ENCODE measurements around the gene OR52I1. TPM values are rescaled to one million over a fixed set of nuclear protein-coding genes. Genes with fewer than 3 reads are reported as not detected.

OR52I1 gene
- polyA plus RNA-seq, 1 donor from 2014 or later = not detected

- no peak overlapping the region for H3K4me2 ChIP-seq (ENCODE audit: low read length)
- no peak overlapping the region for H3K27ac ChIP-seq (ENCODE audit: low read length)
- no peaks in the 10 kb centered on the region for H3K79me2 ChIP-seq (replicated peaks; ENCODE audit: insufficient read depth, low read length)
- H3K36me3 ChIP-seq (ENCODE audit: insufficient read depth, low read length) = no peaks in the 10 kb centered on the region
- TF ChIP-seq CTCF (IDR thresholded peaks at IDR 0.05; ENCODE audit: poor library complexity, severe bottlenecking) = no peak
- TF ChIP-seq SMC3 (conservative IDR thresholded peaks at IDR 0.05; ENCODE audit: poor library complexity) = no peak
- no peak for TF ChIP-seq EP300 (conservative IDR thresholded peaks at IDR 0.05; ENCODE audit: poor library complexity, severe bottlenecking)
- no peak for TF ChIP-seq RAD21 (conservative IDR thresholded peaks at IDR 0.05)
- TF ChIP-seq POLR2AphosphoS5 (IDR thresholded peaks at IDR 0.05) = no peak
- TF ChIP-seq, protein P1, sequence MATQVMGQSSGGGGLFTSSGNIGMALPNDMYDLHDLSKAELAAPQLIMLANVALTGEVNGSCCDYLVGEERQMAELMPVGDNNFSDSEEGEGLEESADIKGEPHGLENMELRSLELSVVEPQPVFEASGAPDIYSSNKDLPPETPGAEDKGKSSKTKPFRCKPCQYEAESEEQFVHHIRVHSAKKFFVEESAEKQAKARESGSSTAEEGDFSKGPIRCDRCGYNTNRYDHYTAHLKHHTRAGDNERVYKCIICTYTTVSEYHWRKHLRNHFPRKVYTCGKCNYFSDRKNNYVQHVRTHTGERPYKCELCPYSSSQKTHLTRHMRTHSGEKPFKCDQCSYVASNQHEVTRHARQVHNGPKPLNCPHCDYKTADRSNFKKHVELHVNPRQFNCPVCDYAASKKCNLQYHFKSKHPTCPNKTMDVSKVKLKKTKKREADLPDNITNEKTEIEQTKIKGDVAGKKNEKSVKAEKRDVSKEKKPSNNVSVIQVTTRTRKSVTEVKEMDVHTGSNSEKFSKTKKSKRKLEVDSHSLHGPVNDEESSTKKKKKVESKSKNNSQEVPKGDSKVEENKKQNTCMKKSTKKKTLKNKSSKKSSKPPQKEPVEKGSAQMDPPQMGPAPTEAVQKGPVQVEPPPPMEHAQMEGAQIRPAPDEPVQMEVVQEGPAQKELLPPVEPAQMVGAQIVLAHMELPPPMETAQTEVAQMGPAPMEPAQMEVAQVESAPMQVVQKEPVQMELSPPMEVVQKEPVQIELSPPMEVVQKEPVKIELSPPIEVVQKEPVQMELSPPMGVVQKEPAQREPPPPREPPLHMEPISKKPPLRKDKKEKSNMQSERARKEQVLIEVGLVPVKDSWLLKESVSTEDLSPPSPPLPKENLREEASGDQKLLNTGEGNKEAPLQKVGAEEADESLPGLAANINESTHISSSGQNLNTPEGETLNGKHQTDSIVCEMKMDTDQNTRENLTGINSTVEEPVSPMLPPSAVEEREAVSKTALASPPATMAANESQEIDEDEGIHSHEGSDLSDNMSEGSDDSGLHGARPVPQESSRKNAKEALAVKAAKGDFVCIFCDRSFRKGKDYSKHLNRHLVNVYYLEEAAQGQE (IDR thresholded peaks at IDR 0.05; ENCODE audit: borderline replicate concordance) = no peak
- no peak for TF ChIP-seq TAF1 (IDR thresholded peaks at IDR 0.05; ENCODE audit: low read depth)
- H3K4me3 ChIP-seq (ENCODE audit: low read length) = no peak overlapping the region
- H2AFZ ChIP-seq (ENCODE audit: low read depth, low read length) = no peak overlapping the region
- H3K9me2 ChIP-seq (ENCODE audit: insufficient read depth, low read length) = no peaks in the 10 kb centered on the region
- no peaks in the 10 kb centered on the region for H3F3A ChIP-seq (ENCODE audit: insufficient read depth, low read length, poor library complexity, severe bottlenecking)
- no peaks in the 10 kb centered on the region for H3K9me3 ChIP-seq (ENCODE audit: low read length)
- no peaks in the 10 kb centered on the region for H4K20me1 ChIP-seq (ENCODE audit: insufficient read depth)
- no peak overlapping the region for H3K9ac ChIP-seq (ENCODE audit: low read length)
- no peaks in the 10 kb centered on the region for H3K27me3 ChIP-seq (ENCODE audit: insufficient read depth, low read depth, low read length)
Observed at GRCh38 chr11:4589017-4589416, 4.8 kb upstream of the OR52I1 start.

- H3K27me3 ChIP-seq (ENCODE audit: insufficient read depth, low read depth, low read length) = no peaks in the 10 kb centered on the region
- no peaks in the 10 kb centered on the region for H3K9me2 ChIP-seq (ENCODE audit: insufficient read depth, low read length)
- H3K4me3 ChIP-seq (ENCODE audit: low read length) = no peak overlapping the region
- no peak overlapping the region for H3K27ac ChIP-seq (ENCODE audit: low read length)
- H4K20me1 ChIP-seq (ENCODE audit: insufficient read depth) = no peaks in the 10 kb centered on the region
- no peaks in the 10 kb centered on the region for H3K79me2 ChIP-seq (replicated peaks; ENCODE audit: insufficient read depth, low read length)
- no peaks in the 10 kb centered on the region for H3K9me3 ChIP-seq (ENCODE audit: low read length)
- no peak overlapping the region for H2AFZ ChIP-seq (ENCODE audit: low read depth, low read length)
- no peaks in the 10 kb centered on the region for H3F3A ChIP-seq (ENCODE audit: insufficient read depth, low read length, poor library complexity, severe bottlenecking)
- TF ChIP-seq MXI1 (conservative IDR thresholded peaks at IDR 0.05; ENCODE audit: poor library complexity, severe bottlenecking) (no peak), EZH2 (IDR thresholded peaks at IDR 0.05; ENCODE audit: borderline replicate concordance, insufficient read depth, low read length, poor library complexity, severe bottlenecking) (no peak), CTCF (IDR thresholded peaks at IDR 0.05; ENCODE audit: poor library complexity, severe bottlenecking) (no peak), EP300 (conservative IDR thresholded peaks at IDR 0.05; ENCODE audit: poor library complexity, severe bottlenecking) (no peak), POLR2AphosphoS5 (IDR thresholded peaks at IDR 0.05) (no peak), TAF1 (IDR thresholded peaks at IDR 0.05; ENCODE audit: low read depth) (no peak)
- no peaks in the 10 kb centered on the region for H3K36me3 ChIP-seq (ENCODE audit: insufficient read depth, low read length)
- no peak overlapping the region for H3K4me2 ChIP-seq (ENCODE audit: low read length)
- no peak overlapping the region for H3K9ac ChIP-seq (ENCODE audit: low read length)
Observed at GRCh38 chr11:4605057-4605456, 11.2 kb downstream of the OR52I1 start.

All from neural cell (in vitro differentiated cells).